Stomach (tissue), 4 donors: ENCODE measurements around the gene GGN.

Experiments
- CTCF ChIP-seq, 7 experiments: fragments of 450-650 bp in 4 of 7; fragments of 200-600 bp in 3 of 7; sonication (generic) in 3 of 7; IDR thresholded peaks; one replicate each; pipeline ENCODE4 v1.5.1; 2016 to 2019; ENCODE audit warnings: antibody characterized with exemption in 7 of 7, control low read depth in 2 of 7, mild to moderate bottlenecking in 1 of 7
- EP300 ChIP-seq: sonication (generic); formaldehyde crosslinking; IDR thresholded peaks from one replicate; pipeline ENCODE4 v1.6.1; 2017; ENCODE audit warnings: antibody characterized with exemption
- POLR2A ChIP-seq, 4 donors: fragments of 450-650 bp; IDR thresholded peaks; one replicate each; pipeline ENCODE4 v1.6.1; 2016; ENCODE audit warnings: antibody characterized with exemption in 4 of 4, control low read depth in 2 of 4, mild to moderate bottlenecking in 1 of 4, moderate library complexity in 1 of 4

- TF ChIP-seq CTCF (IDR thresholded peaks at IDR 0.05), result no peak
- no peak for TF ChIP-seq EP300
- TF ChIP-seq POLR2A (IDR thresholded peaks at IDR 0.05), result no peak
Observed at GRCh38 chr19:38350883-38351282, 37.0 kb downstream of the GGN start.
